GM12864 (cell line): ENCODE data around the gene C9orf153.
"Not testable (repeated sequence)": the region's sequence is repeated elsewhere in the genome, so short reads cannot be mapped to it uniquely, and the experiment has no call there.

ENCODE experiments used
- DNase-seq: peaks from one replicate; pipeline ENCODE4 v3.0.0-alpha.2; 2011; ENCODE audit warnings: low read depth
- H3K4me3 ChIP-seq: 2 replicates; pipeline ENCODE4 v1.5.1; 2011; ENCODE audit warnings: mild to moderate bottlenecking, low read depth, low read length, control low read depth
- TF ChIP-seq, protein P1 (sequence below): IDR thresholded peaks from 2 replicates; pipeline ENCODE4 v1.5.1; 2011; ENCODE audit warnings: low read depth, mild to moderate bottlenecking, moderate library complexity, low read length, control low read depth, inconsistent platforms; ENCODE audit errors: missing control alignments

The C9orf153 gene

DNA sequence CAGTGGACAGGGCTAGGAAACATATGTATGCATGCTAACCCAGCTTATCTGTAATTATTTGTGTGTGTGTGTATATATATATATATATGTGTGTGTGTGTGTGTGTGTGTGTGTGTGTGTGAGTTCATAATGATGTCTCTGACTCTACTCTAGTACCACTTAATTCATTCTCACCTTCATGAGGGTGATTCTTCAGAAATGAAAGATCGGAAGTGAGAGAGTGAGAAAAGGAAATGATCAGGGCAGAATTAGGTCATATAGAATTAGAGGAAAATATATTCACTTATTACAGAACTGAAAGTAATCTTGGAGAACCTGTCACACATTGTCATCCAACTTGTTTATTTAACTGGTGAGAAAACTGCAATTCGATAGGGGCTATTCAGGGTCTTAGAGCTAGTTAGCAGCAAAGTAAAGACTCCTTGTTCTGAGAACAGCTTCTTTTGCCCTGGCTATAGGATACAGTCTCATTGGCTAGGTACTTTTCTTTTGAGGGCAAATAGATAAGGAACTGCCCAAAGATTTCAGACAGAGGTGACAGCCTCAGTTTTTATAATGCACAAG is 58.8 kb downstream of the C9orf153 start:
- TF ChIP-seq, protein P1, sequence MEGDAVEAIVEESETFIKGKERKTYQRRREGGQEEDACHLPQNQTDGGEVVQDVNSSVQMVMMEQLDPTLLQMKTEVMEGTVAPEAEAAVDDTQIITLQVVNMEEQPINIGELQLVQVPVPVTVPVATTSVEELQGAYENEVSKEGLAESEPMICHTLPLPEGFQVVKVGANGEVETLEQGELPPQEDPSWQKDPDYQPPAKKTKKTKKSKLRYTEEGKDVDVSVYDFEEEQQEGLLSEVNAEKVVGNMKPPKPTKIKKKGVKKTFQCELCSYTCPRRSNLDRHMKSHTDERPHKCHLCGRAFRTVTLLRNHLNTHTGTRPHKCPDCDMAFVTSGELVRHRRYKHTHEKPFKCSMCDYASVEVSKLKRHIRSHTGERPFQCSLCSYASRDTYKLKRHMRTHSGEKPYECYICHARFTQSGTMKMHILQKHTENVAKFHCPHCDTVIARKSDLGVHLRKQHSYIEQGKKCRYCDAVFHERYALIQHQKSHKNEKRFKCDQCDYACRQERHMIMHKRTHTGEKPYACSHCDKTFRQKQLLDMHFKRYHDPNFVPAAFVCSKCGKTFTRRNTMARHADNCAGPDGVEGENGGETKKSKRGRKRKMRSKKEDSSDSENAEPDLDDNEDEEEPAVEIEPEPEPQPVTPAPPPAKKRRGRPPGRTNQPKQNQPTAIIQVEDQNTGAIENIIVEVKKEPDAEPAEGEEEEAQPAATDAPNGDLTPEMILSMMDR, result no peak
- DNase-seq, result no peak

GRCh38 chr9:86193088-86193487 is 66.4 kb downstream of the C9orf153 start:
- TF ChIP-seq, protein P1, result no peak
- no peak overlapping the region for H3K4me3 ChIP-seq
- DNase-seq, result no peak

More for the DNA sequence above, 58.8 kb downstream of the C9orf153 start:
- no peak overlapping the region for H3K4me3 ChIP-seq

- H3K4me3 ChIP-seq, DNase-seq: not testable (repeated sequence)
These were observed 68.8 kb downstream of the C9orf153 start for GRCh38 chr9:86190700-86191099.

- no peak overlapping the region for H3K4me3 ChIP-seq
- DNase-seq, result no peak
- TF ChIP-seq, protein P1, result no peak
These were observed 72.3 kb downstream of the C9orf153 start for GRCh38 chr9:86187121-86187520.

- no peak for DNase-seq
- TF ChIP-seq, protein P1, result no peak
- H3K4me3 ChIP-seq, result no peak overlapping the region
These were observed 72.8 kb downstream of the C9orf153 start for GRCh38 chr9:86186696-86187095.

- TF ChIP-seq, protein P1, result no peak
- no peak overlapping the region for H3K4me3 ChIP-seq
- DNase-seq, result no peak
These were observed 73.6 kb downstream of the C9orf153 start for GRCh38 chr9:86185872-86186271.

GRCh38 chr9:86184138-86184524 is 75.3 kb downstream of the C9orf153 start:
- no peak overlapping the region for H3K4me3 ChIP-seq
- TF ChIP-seq, protein P1, result no peak

More at GRCh38 chr9:86184138-86184524, 75.3 kb downstream of the C9orf153 start:
- DNase-seq, result no peak
